Fibroblast of the aortic adventitia (primary cell): Measurements from ENCODE around the gene PCGF2. TPM values are rescaled to one million over a fixed set of nuclear protein-coding genes. Genes with fewer than 3 reads are reported as not detected.
A peak's percentile ranks its signal among the peaks of the same experiment; 100 is the strongest.

Experiments used
- DNase-seq: peaks from one replicate; pipeline ENCODE4 v3.0.0-alpha.2; 2010; ENCODE audit warnings: low read depth
- H3K4me3 ChIP-seq: 2 replicates; pipeline ENCODE4 v1.5.1; 2011; ENCODE audit warnings: low read depth, mild to moderate bottlenecking, control low read depth, low read length, moderate library complexity
- CTCF ChIP-seq: IDR thresholded peaks from 2 replicates; pipeline ENCODE4 v1.5.1; 2011; ENCODE audit warnings: mild to moderate bottlenecking, low read length, control low read depth, inconsistent platforms; ENCODE audit not compliant: insufficient read depth
- total RNA-seq: library from RNA; depleted of rRNA; stranded (reverse); fragments of >200 nt; gene quantifications from 2 replicates; pipeline ENCODE4 v1.2.3, GENCODE V29; 2012; ENCODE audit warnings: low replicate concordance

Gene PCGF2
- total RNA-seq, 1 donor = 4.8 TPM

- TF ChIP-seq CTCF = no peak
- DNase-seq = peak; percentile 89
- peak overlapping the region; percentile 100 for H3K4me3 ChIP-seq
Observed at GRCh38 chr17:38751808-38752307, 3.7 kb upstream of the PCGF2 start.

- no peak for TF ChIP-seq CTCF
- DNase-seq = no peak
- H3K4me3 ChIP-seq = peak overlapping the region; percentile 54
Observed at GRCh38 chr17:38751144-38751807, 3.1 kb upstream of the PCGF2 start.

GRCh38 chr17:38750312-38751121, 2.4 kb upstream of the PCGF2 start:
- no peak for TF ChIP-seq CTCF
- DNase-seq = peak; percentile 21
- peak overlapping the region; percentile 86 for H3K4me3 ChIP-seq

- DNase-seq = no peak
- TF ChIP-seq CTCF = no peak
- peak overlapping the region; percentile 86 for H3K4me3 ChIP-seq
Observed at GRCh38 chr17:38750044-38750311, 1.8 kb upstream of the PCGF2 start.

GRCh38 chr17:38749223-38750043, 1.3 kb upstream of the PCGF2 start:
- peak; percentile 68 for DNase-seq
- peak overlapping the region; percentile 86 for H3K4me3 ChIP-seq
- peak; percentile 9 for TF ChIP-seq CTCF

GRCh38 chr17:38748892-38749222, 721 bp upstream of the PCGF2 start:
- no peak for DNase-seq
- TF ChIP-seq CTCF = no peak
- H3K4me3 ChIP-seq = peak overlapping the region; percentile 86
